Activated CD4-positive, CD25-positive, alpha-beta regulatory T cell (primary cell): ENCODE measurements around the gene PAM.
"Not testable (repeated sequence)": the region's sequence is repeated elsewhere in the genome, so short reads cannot be mapped to it uniquely, and the experiment has no call there.

Source experiments
- DNase-seq, 4 experiments: peaks; one replicate each; lab custom pipeline; 2025; lab: John Stamatoyannopoulos, UW

Gene PAM

DNA sequence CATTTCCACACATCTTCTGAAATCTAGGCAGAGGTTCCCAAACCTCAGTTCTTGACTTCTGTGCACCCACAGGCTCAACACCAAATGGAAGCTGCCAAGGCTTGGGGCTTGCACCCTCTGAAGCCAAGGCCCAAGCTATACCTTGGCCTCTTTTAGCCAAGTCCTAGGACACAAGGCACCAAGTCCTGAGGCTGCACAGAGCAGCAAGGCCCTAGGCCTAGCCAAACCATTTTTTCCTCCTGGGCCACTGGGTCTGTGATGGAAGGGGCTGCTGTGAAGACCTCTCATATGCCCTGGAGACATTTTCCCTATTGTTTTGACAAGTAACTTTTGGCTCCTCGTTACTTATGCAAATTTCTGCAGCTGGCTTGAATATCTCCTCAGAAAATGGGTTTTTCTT, 244.5 kb downstream of the PAM start:
- not testable (repeated sequence) for DNase-seq

DNA sequence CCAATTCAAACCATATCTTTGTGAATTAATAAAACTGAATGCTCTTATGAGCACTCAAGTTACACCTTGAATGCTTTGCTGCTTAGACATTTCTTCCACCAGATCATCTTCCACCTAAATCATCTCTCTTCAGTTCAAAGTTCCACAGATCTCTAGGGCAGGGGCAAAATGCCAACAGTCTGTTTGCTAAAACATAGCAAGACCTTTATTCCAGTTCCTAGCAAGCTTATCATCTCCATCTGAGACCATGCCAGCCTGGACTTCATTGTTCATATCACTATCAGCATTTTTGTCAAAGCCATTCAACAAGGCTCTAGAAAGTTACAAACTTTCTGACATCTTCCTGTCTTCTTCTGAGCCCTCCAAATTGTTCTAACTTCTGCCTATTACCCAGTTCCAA, 245.0 kb downstream of the PAM start:
- DNase-seq, result no peak

DNA sequence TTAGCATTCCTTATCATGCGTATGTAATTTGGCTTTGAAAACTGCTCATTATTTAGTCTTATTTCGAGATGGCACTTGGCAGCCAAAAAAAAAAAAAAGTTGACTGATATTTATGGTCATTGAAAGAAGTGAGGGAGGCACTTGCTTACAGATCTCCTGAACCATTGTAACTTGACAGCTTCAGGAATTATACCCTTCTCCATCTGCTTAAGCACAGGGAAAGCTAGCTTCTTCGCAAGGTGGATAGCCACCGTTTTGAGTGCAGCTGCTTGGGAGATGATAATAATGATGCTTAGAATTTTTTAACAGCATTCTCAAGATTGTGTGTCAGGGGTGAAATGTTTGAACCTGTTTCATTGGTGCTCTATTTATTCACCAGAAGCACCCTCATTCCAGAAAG, 248.8 kb downstream of the PAM start:
- no peak for DNase-seq

DNA sequence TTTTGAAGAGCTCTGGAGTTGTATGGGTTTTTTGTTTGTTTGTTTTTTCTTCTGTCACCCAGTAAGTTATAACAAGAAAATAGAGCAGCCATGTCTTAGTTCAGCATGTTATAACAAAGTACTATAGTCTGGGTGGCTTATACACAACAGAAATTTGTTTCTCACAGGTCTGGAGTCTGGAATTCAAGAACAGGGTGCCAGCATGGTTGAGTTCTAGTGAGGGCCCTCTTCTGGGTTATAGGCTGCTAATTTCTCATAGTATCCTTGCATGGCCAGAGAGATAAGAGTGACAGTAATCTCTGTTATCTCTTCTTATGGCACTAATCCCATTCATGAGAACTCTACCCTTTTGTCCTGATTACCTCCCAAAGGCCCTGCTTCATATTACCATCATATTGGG, 250.2 kb downstream of the PAM start:
- no peak for DNase-seq

DNA sequence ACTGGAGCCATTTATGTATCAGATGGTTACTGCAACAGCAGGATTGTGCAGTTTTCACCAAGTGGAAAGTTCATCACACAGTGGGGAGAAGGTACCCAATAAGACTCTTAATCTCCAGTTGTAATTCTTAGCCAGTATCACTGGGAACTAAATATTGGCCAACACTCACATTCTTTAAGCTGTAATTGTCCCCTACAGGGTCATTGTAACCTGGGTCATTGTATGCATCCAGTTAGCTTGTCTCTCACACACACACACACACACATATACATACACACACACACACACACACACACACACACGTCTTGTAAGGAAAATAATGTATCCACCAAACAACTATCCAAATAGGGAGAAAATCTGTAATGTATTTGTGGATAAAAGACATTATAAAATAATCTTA, 251.8 kb downstream of the PAM start:
- no peak for DNase-seq

DNA sequence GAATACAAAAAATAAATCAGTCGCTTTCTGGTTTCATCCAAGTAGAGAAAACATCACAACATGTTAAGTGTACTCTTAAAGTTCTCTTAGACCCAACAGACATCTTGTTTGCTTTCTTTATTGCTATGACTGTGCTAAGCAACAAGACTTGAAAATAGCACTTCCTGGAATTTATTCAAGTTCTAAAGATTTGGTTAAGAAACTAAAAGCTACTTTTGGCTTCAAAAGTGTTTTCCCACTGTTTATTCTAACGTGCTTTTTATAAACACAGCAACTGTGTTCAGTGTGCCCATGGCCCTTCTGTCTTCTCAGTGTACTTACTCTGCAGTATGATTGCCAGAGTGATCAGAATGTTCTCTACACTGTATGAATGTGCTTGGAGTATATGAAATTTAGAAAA, 255.1 kb downstream of the PAM start:
- no peak for DNase-seq

DNA sequence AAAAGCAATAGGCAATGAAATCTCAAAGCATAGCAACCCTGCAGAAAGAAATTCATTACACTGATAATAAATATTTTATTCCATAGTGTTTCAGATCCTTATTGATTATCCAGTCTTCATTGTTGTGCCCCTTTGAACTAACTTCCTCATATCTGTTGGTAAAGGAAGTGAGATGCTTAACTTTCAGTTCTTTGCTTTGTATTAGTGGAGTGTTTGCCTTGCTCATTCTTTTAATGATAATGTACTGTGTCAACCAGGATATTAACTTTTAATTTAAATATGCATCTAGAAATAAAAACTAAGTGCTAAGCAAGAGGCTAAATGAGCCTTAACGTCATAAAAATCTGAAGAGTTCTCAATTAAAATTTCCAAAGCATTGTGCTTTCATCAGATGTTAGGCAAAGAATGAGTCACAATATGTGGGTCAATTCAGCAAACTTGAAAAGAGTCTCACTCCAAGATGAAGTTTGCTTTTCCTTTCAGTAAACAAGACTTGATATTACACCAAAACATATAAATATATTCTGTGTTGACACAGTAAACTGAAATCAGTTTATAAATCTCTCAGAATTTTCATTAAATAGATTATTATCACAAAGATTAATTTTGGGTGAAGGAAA, 258.9 kb downstream of the PAM start:
- DNase-seq, result no peak

DNA sequence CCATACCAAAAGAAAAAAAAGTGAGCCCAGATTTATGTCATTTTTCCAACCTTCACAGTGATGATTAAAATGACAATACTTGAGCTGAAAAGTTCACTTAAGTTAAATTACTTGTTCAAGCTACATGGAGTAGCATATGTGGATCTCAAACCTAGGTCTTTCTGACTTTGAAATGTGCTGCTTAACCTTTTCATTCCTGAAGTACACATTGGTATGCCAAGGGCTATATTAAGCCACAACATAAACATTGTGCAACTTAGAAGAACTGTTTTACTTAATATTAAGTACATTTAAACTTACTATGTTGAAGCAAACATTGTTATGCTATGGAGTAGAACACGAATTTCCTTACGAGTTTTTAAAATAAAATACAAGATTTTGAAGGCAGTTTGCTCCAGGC, 259.9 kb downstream of the PAM start:
- DNase-seq, result no peak

DNA sequence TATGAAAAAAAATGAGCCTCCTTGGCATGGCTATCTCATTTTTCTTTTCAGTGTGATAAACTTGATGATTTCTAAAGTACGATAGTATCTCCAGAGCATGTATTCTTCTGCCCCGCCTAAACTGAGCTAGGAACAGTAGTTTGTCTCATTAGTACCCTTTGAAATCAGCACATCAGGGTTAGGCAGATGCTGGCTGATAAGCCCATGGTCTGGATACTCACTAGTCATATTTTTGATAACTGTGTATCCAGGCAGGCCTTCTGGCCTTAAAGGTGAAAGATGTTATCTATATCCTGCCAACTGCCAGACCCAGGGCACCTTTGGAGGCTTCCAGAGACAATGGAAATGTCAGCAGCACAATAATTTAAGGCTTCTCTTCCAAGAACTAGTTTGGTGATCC, 261.1 kb downstream of the PAM start:
- no peak for DNase-seq

DNA sequence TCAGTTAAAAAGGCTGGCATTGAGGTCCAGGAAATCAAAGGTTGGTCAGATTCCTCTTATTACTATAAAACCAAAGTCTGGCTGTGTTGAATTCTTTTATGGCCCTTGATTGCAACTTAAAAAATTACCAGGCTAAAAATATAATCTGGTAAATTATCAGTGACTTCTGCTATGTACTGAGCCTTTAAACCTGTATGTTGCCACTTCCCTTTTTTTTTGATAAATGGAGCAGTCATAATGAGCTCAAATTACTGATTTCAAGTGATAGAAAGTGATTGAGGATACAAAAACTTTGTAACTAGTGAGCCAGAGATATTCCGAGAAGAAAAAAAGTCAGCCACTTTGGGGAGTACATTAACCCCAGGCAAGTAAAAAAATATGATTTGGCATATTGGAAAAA, 264.7 kb downstream of the PAM start:
- DNase-seq, result no peak

DNA sequence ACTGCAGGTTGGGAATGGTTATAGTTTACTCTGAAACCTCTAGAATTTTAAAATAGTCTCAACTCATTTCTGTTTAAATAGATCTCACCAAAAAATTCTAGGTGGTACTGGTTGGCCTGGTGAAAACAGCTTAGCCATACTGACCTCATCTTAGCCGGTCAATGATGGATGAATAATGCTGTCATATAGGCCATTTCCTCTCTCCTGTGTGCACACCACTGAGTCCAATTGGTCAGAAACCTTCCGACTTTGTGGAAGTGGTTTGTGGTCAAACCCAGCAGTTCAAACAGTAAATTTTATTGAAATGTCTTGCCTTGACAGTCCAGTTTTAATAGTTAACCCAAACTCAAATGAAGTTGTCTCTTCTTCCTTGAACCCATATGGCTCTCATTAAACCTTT, 266.2 kb downstream of the PAM start:
- DNase-seq, result no peak

DNA sequence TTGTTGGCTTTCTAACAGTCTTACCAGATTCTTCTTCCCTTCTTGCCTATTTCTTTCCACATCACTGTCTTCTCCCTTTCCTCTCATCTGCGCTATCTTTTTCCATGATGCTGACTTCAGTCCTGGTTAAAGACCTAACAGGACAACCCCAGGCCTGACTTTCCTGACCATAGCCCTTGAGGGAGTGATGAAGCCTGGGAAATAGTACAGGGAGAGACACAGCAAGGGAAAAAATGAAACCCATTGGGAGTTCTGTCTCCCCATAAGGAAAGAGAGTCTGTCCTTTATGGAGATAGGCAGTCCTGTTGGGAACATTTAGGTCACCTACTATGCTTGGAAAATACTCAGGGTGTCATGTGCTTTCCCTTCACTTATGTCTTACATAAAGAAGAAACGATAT, 272.2 kb downstream of the PAM start:
- DNase-seq, result no peak

DNA sequence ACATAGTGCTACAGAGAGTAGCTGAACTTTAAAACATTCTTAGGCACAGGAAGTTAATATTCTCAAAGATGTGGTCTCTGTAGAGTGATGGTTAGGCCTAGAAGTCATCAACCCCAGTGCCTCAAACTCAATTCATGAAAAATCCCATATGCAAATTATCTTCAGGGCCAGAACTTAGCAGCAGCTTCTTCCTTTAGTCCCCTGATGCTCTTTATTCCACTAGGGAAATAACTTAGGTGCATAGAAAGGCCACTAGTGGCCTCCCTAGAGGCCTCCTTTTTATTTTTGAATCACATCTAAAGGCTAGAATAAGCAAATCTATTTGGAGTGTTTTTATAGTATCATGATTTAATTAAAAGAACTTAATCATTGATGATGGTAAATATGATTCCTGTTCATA, 276.5 kb downstream of the PAM start:
- DNase-seq, result no peak

DNA sequence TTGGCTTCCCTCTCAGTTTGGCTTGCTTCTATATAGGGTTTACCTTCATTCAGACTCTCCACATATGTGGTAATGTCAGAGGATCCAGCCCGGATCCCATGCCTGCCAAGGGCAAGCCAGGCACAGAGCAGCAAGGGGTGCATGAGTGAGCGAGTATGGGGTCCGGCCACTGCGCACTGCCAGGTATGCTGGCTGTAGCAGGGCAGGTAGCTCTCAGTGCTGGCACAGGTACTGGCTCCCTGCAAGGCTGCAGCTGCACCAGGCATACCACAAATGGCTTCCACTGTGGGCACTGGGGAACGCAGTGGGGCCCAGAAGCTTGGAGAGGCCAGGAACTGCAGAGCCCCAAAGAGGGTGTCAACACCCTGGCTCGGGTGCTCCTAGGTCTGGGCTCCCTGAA, 278.6 kb downstream of the PAM start:
- no peak for DNase-seq

DNA sequence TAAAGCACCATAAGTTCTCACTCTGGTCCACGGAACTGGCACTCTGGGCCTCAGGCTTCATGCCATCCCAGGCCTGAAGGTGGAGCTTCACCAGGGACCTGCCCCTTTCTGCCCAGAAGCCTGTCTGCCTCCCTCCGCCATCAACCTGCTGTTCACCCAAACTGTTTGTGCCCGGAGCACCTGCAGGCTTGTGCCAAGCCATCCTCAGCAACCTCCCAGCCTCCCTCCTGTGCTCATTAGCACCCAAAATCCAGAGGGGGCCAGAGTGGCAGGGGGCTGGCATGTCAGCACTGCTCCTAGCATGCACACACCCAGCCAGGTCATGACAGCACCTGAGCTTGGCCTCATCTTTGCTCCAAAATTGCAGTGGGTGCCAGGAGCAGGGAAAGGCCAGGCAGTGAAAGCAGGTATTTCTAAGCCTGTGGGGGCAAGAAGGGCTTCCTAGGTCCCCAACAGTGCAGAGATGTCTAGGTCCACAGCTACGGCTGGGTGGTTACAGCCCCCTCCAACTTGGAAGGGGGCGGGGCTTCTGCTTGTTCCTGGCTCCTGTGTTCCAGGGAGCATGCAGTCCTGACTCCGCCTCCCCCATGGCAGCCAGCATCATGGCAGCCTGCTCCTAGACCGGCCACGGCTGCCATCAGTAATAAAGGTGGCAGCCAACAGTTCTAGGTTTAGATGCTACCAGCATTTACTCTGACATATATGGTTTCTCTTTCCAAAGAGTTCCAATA, 279.7 kb downstream of the PAM start:
- DNase-seq, result no peak

DNA sequence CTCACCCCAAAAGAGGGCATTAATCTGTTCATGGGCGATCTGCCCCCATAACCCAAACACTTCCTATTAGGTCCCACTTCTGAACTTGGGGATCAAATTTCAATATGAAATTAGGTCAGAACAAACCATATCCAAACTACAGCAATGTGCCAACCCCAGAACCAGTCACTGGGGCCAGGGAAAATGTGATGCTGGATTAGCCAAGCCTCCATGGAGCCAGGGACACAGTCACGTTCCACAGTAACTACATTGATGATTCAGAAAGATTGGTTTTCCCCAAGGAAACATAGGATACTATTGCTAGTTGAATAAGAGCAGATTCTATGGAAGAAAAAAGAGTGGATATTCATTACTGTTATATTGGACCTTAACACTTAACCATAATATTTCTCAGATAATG, 280.6 kb downstream of the PAM start:
- DNase-seq, result no peak

DNA sequence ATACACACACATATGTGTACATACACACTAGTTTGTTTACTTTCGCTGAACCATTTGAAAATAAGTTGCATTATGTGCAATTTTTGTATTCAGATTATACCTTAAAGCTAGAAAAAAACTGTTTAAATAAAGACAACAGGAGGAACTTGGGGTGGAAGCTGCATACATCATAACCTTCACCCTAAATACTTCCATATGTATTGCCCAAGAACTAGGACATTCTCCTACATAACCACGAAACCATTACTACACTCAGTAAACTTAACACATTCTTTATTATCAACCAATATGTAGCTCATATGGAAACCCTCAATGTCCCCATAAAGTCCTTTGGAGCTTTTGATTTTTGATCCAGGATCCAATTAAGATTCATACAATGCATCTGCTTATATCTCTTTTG, 281.5 kb downstream of the PAM start:
- no peak for DNase-seq

DNA sequence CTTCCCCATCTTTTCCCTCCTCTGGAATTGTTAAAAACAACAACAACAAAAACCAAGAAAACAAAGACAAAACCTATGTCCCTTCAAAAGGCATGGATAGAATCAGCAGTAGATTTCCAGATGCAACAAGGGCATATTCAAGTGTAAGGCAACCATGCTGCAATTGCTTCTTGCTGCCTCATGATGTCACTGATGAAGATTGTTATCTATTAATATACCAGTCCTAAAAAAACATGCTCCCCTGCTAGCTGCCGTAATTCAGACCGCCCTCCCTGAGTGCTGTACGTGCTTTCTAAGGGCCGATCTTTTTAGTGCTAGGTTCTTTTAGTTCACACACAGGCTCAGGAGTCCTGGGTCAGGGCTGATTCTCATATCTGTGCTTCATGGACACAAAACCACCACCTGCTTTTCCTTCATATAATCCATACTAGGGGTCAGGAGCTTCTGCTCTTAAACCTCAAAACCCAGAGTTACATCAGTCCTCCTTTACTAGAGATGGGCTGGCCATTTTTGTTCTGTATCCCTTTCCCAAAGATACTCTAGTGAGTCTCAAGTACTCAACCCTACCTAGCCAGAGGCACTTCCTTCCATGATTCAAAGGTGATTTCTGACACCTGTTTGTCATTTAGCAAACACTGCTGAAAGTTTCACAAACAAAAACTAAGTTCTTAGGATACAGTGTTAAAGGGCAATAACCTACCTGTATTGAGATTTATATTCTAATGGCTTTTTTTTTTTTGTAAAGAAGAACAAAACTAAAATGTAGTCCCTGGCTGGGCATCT, 282.8 kb downstream of the PAM start:
- DNase-seq, result no peak

DNA sequence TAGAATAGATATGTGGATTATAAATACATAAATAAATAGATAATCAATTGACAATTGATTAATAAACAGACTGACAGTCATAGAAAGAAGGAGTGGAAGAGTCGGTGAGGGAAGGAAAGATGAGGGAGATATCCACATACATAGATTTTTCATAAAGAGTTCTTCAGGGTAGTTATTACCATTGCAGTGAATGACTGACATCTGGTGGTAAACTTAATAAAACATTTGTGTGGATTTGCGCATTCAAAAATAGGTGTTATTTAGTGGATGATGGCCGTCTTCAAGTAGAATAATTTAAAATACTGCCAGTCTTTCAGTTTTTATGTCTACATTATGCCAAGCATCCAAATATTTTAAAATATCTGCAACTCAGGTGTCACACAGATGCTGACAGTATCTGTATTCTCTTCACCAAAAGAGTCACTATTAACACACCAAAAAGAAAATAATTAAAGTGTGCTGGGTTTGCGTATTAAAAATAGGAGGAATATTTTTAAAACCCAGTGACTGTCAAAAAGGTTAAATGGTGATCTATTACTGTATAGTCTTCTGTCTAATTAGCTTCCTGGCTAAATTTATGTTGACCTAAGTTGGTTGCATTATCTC, 286.1 kb downstream of the PAM start:
- DNase-seq, result no peak

DNA sequence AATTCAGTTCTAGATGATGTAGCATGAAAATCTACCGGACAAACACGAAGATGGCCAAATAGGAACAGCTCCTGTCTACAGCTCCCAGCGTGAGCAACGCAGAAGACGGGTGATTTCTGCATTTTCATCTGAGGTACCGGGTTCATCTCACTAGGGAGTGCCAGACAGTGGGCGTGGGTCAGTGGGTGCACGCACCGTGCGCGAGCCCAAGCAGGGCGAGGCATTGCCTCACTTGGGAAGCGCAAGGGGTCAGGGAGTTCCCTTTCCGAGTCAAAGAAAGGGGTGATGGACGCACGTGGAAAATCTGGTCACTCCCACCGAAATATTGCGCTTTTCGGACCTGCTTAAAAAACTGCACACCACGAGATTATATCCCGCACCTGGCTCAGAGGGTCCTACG, 291.6 kb downstream of the PAM start:
- DNase-seq, result not testable (repeated sequence)

DNA sequence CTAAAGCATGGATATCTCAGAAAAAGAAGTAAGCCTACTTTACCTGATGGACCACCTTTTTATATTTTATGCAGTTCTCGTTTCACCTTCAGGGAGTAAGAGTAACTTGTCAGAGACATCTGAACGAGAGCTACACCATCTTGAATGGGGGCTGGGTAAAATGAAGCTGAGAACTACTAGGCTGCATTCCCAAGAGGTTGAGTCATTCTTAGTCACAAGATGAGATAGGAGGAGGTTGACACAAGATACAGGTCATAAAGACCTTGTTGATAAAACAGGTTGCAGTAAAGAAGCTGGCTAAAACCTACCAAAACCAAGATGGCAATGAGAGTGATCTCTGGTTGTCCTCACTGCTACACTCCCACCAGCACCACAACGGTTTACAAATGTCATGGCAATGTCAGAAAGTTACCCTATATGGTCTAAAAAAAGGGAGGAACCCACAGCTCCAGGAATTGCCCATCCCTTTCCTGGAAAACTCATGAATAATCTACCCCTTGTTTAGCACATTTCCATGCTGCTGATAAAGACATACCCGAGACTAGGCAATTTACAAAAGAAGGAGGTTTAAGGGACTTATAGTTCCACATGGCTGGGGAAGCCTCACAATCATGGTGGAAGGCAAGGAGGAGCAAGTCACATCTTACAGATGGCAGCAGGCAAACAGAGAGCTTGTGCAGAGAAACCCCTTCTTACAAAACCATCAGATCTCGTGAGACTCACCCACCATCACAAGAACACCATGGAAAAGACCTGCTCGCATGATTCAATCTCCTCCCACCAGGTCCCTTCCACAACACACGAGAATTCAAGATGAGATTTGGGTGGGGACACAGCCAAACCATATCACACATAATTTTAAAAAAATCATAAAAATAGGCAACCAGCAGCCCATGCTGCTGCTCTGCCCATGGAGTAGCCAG, 302.4 kb downstream of the PAM start:
- DNase-seq, result no peak

DNA sequence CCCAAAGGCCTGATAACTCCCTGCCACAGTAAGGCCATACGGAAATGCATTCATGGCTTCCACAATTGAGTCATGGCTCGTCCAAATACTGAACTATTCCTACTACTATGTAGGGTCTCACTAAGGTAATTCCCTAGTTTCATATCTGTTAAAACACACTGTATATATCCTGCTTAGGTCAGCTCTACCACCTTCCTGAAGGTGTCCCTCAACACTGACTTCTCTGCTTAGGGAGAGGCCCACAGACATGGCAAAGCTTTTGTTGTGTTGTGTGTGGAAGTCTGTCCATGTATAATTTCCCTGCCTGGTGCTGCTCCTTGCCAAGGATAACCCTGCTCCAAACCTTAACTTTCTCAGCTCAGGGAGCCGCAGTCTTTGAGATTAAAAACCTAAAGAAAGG, 304.4 kb downstream of the PAM start:
- no peak for DNase-seq
